IMR-90 (cell line): ENCODE results near the gene KDSR. TPM values are rescaled to one million over a fixed set of nuclear protein-coding genes. Genes with fewer than 3 reads are reported as not detected.
A peak's percentile ranks its signal among the peaks of the same experiment; 100 is the strongest.

Experiments used
- ATAC-seq: fragments of 200-7000 bp; cut with Tn5 transposase; 2 replicates; pipeline ENCODE4 v1.9.1; 2020; ENCODE audit warnings: low read depth, mild to moderate bottlenecking, moderate library complexity
- BruUV-seq: library from RNA; stranded (reverse); fragments of 400-500 nt; replicated peaks from 2 replicates; lab custom pipeline; 2021; lab: Mats Ljungman, UMichigan
- CTCF ChIA-PET: fragments of 300-600 bp; formaldehyde crosslinking; extraction: SDS; loops from one replicate; lab custom pipeline; 2021; ENCODE audit warnings: antibody characterized with exemption; lab: Yijun Ruan, JAX
- POLR2A ChIA-PET: fragments of 300-600 bp; sonication (Branson Sonifier 250); formaldehyde crosslinking; loops from one replicate; lab custom pipeline; 2022; ENCODE audit warnings: antibody characterized with exemption; ENCODE audit not compliant: unreplicated experiment; lab: Charles Lee
- DNase-seq: peaks from one replicate; pipeline ENCODE4 v3.0.0; 2013
- H2AFZ ChIP-seq: replicated peaks from 2 replicates; pipeline ENCODE3; 2013; ENCODE audit warnings: low read length, mild to moderate bottlenecking; ENCODE audit not compliant: poor library complexity
- H2AK5ac ChIP-seq: 2 replicates; pipeline ENCODE4 v1.6.1; 2013; ENCODE audit warnings: low read depth, low read length, inconsistent platforms
- H2AK9ac ChIP-seq: replicated peaks from 2 replicates; pipeline ENCODE3; 2013; ENCODE audit warnings: mild to moderate bottlenecking, low read depth, low read length, moderate library complexity; ENCODE audit not compliant: poor library complexity
- H2BK120ac ChIP-seq: 2 replicates; pipeline ENCODE4 v1.6.1; 2013; ENCODE audit warnings: low read depth, low read length, inconsistent platforms
- H2BK15ac ChIP-seq: 3 replicates; pipeline ENCODE4 v1.6.1; 2013; ENCODE audit warnings: low read depth, low read length, inconsistent platforms
- H2BK20ac ChIP-seq: 2 replicates; pipeline ENCODE4 v1.6.1; 2013; ENCODE audit warnings: low read depth, mild to moderate bottlenecking, inconsistent platforms, low read length, moderate library complexity
- H2BK5ac ChIP-seq: 2 replicates; pipeline ENCODE4 v1.6.1; 2013; ENCODE audit warnings: mild to moderate bottlenecking, low read depth, low read length, inconsistent platforms; ENCODE audit not compliant: poor library complexity, severe bottlenecking
- H3K14ac ChIP-seq: replicated peaks from 2 replicates; pipeline ENCODE4 v1.6.1; 2013; ENCODE audit warnings: low read depth, low read length, inconsistent platforms
- H3K18ac ChIP-seq: 2 replicates; pipeline ENCODE4 v1.6.1; 2013; ENCODE audit warnings: low read depth, low read length, control low read depth
- H3K23ac ChIP-seq: 2 replicates; pipeline ENCODE4 v1.6.1; 2013; ENCODE audit warnings: low read depth, low read length, inconsistent platforms
- H3K27ac ChIP-seq: 2 replicates; pipeline ENCODE4 v1.5.1; 2013; ENCODE audit warnings: mild to moderate bottlenecking, control low read depth, low read length; ENCODE audit not compliant: insufficient read depth
- H3K27me3 ChIP-seq: 2 replicates; pipeline ENCODE4 v1.6.1; 2013; ENCODE audit warnings: low read length; ENCODE audit not compliant: control insufficient read depth, insufficient read depth
- H3K36me3 ChIP-seq: 2 replicates; pipeline ENCODE4 v1.6.1; 2013; ENCODE audit warnings: low read length, mixed read lengths; ENCODE audit not compliant: control insufficient read depth, insufficient read depth
- H3K4ac ChIP-seq: 2 replicates; pipeline ENCODE4 v1.6.1; 2013; ENCODE audit warnings: low read depth, low read length, inconsistent platforms
- H3K4me1 ChIP-seq: 2 replicates; pipeline ENCODE4 v1.6.1; 2013; ENCODE audit warnings: low read length, mixed read lengths; ENCODE audit not compliant: control insufficient read depth, insufficient read depth
- H3K4me2 ChIP-seq: 2 replicates; pipeline ENCODE4 v1.6.1; 2013; ENCODE audit warnings: low read depth, mild to moderate bottlenecking, control low read depth, low read length, moderate library complexity
- H3K4me3 ChIP-seq: 2 replicates; pipeline ENCODE4 v1.5.1; 2013; ENCODE audit warnings: low read depth, mild to moderate bottlenecking, control low read depth, low read length, moderate library complexity; ENCODE audit not compliant: insufficient read depth
- H3K56ac ChIP-seq: 2 replicates; pipeline ENCODE4 v1.6.1; 2013; ENCODE audit warnings: low read length, inconsistent platforms; ENCODE audit not compliant: insufficient read depth; ENCODE audit errors: extremely low read depth
- H3K79me1 ChIP-seq, 2 experiments: 2 replicates each; pipeline ENCODE4 v1.6.1; 2013; ENCODE audit warnings: low read length in 2 of 2, inconsistent platforms in 1 of 2, low read depth in 1 of 2
- H3K9ac ChIP-seq: 2 replicates; pipeline ENCODE4 v1.6.1; 2013; ENCODE audit warnings: low read depth, low read length, control low read depth
- H3K9me1 ChIP-seq: 2 replicates; pipeline ENCODE4 v1.6.1; 2013; ENCODE audit warnings: low read length, inconsistent platforms; ENCODE audit not compliant: insufficient read depth
- H3K9me3 ChIP-seq: 2 replicates; pipeline ENCODE4 v1.6.1; 2013; ENCODE audit warnings: low read length; ENCODE audit not compliant: control insufficient read depth, insufficient read depth
- H4K20me1 ChIP-seq: 2 replicates; pipeline ENCODE4 v1.6.1; 2013; ENCODE audit warnings: low read length, inconsistent platforms; ENCODE audit not compliant: insufficient read depth
- H4K5ac ChIP-seq: 2 replicates; pipeline ENCODE4 v1.6.1; 2013; ENCODE audit warnings: mild to moderate bottlenecking, low read depth, low read length, control low read depth
- H4K8ac ChIP-seq, 2 experiments: 2 replicates each; pipeline ENCODE4 v1.6.1; 2013; ENCODE audit warnings: low read depth in 2 of 2, low read length in 2 of 2, control low read depth in 1 of 2, inconsistent platforms in 1 of 2
- H4K91ac ChIP-seq: 2 replicates; pipeline ENCODE4 v1.6.1; 2013; ENCODE audit warnings: low read depth, low read length, inconsistent platforms; ENCODE audit not compliant: insufficient read depth
- BHLHE40 ChIP-seq: fragments of 150-350 bp; IDR thresholded peaks from 2 replicates; pipeline ENCODE4 v1.6.1; 2016; ENCODE audit warnings: mild to moderate bottlenecking, low read depth, low read length
- MAFK ChIP-seq: IDR thresholded peaks from 2 replicates; pipeline ENCODE4 v1.6.1; 2012; ENCODE audit warnings: low read depth, low read length, improper control_type of control experiment
- RAD21 ChIP-seq: IDR thresholded peaks from 2 replicates; pipeline ENCODE4 v1.6.1; 2012; ENCODE audit warnings: low read length, improper control_type of control experiment
- WGBS, 2 experiments: methylation state at CpG; one replicate each; pipeline versions ENCODE4 v1.1.5 to v1.1.7; 2013; ENCODE audit warnings: missing lambda C conversion rate in 2 of 2; ENCODE audit not compliant: insufficient read length in 1 of 2; ENCODE audit errors: extremely low coverage in 2 of 2; 5-methylcytosine and 5-hydroxymethylcytosine counted together
- dilution Hi-C: fragments of 300-500 bp; cut with HindIII; formaldehyde crosslinking; loops from one replicate; pipeline ENCODE4 v1.14.3; 2018; ENCODE audit warnings: low sequenced_read_pairs; ENCODE audit not compliant: unreplicated experiment
- in situ Hi-C: fragments of 300-500 bp; cut with MboI; formaldehyde crosslinking; loops from 3 replicates; pipeline ENCODE4 v1.14.3; 2019; ENCODE audit warnings: low sequenced_read_pairs, inconsistent platforms, mixed read lengths
- intact Hi-C: fragments of 100-400 bp; cut with micrococcal nuclease; formaldehyde crosslinking; loops from 2 replicates; pipeline ENCODE4 v1.10.0; 2022
- polyA plus RNA-seq, 3 experiments: library from polyadenylated mRNA; depleted of rRNA; stranded (reverse); fragments of >200 nt; gene quantifications; 2 replicates each; pipeline ENCODE4 v1.2.3, GENCODE V29; 2012; ENCODE audit warnings: low replicate concordance in 1 of 3
- total RNA-seq: library from RNA; depleted of rRNA; stranded (reverse); fragments of >200 nt; gene quantifications from 2 replicates; pipeline ENCODE4 v1.2.3, GENCODE V29; 2012

KDSR gene
- total and polyA plus RNA-seq, 2 of the 4 experiments (the other 2 are of a cell fraction): 21.5 to 21.9 TPM

DNA sequence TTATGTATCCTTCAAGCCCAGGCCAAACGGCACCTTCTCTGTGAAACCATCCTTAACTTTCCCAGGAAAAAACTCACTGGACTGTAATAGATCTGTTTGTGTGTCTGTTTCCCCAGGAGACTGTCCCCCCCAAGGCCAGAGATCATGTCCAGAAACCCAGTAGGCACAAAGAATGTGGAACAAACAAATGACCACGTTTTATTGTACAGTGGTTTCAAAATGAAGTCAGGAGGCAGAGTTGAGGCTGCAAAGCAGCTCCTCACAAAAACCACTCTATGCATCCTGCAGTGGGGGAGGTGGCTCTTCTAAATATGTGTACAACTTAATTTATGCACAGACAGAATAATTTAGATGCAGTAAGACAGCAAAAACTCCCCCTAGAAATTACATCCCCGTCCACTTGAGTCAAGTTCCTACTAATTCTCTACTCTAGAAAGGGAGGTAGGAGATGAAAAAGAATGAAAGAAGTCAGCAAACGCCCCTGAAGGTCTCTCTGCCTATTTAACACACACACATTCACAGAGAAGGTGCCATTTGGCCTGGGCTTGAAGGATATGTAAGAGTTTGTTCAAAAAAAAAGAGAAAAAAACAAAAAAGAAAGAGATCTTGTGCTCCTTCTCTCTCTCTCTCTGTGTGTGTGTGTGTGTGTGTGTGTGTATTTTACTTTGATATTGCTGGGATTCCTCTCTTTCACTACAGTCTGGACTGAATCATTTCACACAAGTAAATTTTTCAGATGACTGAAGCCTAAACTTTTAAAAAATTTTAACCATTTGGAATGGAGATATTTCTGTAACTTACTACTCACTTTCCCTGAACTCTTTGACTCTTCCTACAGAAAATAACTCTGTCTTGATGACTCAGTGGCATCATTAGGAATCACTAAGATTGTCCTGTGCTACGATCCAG, 66.9 kb downstream of the KDSR start (continued):
- TF ChIP-seq BHLHE40: no peak

- Histone ChIP-seq H3K9me3 (no peaks in the 10 kb centered on the region), H4K5ac (no peak overlapping the region), H3K4me1 (no peaks in the 10 kb centered on the region; the same call in 1 of the 2 replicates), H3K9ac (no peak overlapping the region), H2BK15ac (no peak overlapping the region), H3K27me3 (peaks cover 2% of the 10 kb centered on the region; the same call in 1 of the 2 replicates), H2BK20ac (no peak overlapping the region), H3K4me3 (no peak overlapping the region), H3K9me1 (no peaks in the 10 kb centered on the region; the same call in 1 of the 2 replicates), H2BK120ac (no peak overlapping the region), H2BK5ac (no peak overlapping the region), H2AFZ (no peak overlapping the region), H4K8ac (no peak overlapping the region), H4K20me1 (no peaks in the 10 kb centered on the region), H3K36me3 (no peaks in the 10 kb centered on the region), H3K27ac (no peak overlapping the region), H3K14ac (no peak overlapping the region), H3K4ac (no peak overlapping the region), H3K23ac (no peak overlapping the region), H3K18ac (no peak overlapping the region), H2AK9ac (no peak overlapping the region), H3K4me2 (no peak overlapping the region), H4K91ac (no peak overlapping the region), H3K79me1 (no peaks in the 10 kb centered on the region), H2AK5ac (no peak overlapping the region), H3K56ac (no peak overlapping the region)
- CTCF ChIA-PET: interaction anchor here (1.2 kb wide), 1 partner anchor 177 kb away, joined by 3 read pairs; no protein-coding TSS in a partner anchor
- POLR2A ChIA-PET: no interaction called here
- dilution Hi-C loops: no loop called here
- ATAC-seq (no peak), DNase-seq (no peak)
- intact Hi-C loops: no loop called here
- in situ Hi-C loops: no loop called here
- TF ChIP-seq RAD21 (no peak), MAFK (peak; percentile 26; the same call in 1 of the 2 replicates)
- no TSS peak for BruUV-seq
- 96% methylated on average over 4 of the region's 9 CpGs; no CpG with 5 or more reads in 1 of the 2 experiments for WGBS, 2 experiments
Measured at GRCh38 chr18:63298400-63299365, 68.3 kb downstream of the KDSR start.
